Endothelial cell of umbilical vein (primary cell): ENCODE measurements around the gene CASP10. TPM values are rescaled to one million over a fixed set of nuclear protein-coding genes. Genes with fewer than 3 reads are reported as not detected.

Source experiments
- BruUV-seq: library from RNA; stranded (reverse); fragments of 400-500 nt; replicated peaks from 2 replicates; lab custom pipeline; 2021; lab: Mats Ljungman, UMichigan
- CTCF ChIA-PET: fragments of 300-600, 350-600 bp; sonication (Branson Sonifier 250); formaldehyde crosslinking; loops from one replicate; lab custom pipeline; 2021; ENCODE audit warnings: antibody characterized with exemption, inconsistent platforms; lab: Charles Lee
- POLR2A ChIA-PET: fragments of 300-600, 350-600 bp; sonication (Branson Sonifier 250); formaldehyde crosslinking; loops from one replicate; lab custom pipeline; 2021; ENCODE audit warnings: antibody characterized with exemption, inconsistent platforms; lab: Charles Lee
- DNase-seq: peaks from one replicate; pipeline ENCODE4 v3.0.0-alpha.2; 2011; ENCODE audit warnings: low read depth, low spot score
- FAIRE-seq: peaks from 2 replicates; lab custom pipeline; 2011; peaks lifted over from hg19 to GRCh38; lab: Jason Lieb, UNC
- H2AFZ ChIP-seq: 2 replicates; pipeline ENCODE4 v1.6.0; 2012; ENCODE audit warnings: low read depth, low read length, control low read depth, inconsistent platforms
- H3K27ac ChIP-seq: 2 replicates; pipeline ENCODE4 v1.5.1; 2011; ENCODE audit warnings: low read depth, mild to moderate bottlenecking, control low read depth, low read length, moderate library complexity; ENCODE audit not compliant: insufficient read depth
- H3K27me3 ChIP-seq, 2 experiments: 2 replicates each; pipeline versions ENCODE4 v1.6.0 to v1.6.1; 2011; ENCODE audit warnings: low read length in 2 of 2, mixed read lengths in 1 of 2; ENCODE audit not compliant: control insufficient read depth in 2 of 2, insufficient read depth in 2 of 2
- H3K36me3 ChIP-seq, 2 experiments: 2 replicates in 1 of 2; 3 replicates in 1 of 2; pipeline ENCODE4 v1.5.1; 2011; ENCODE audit warnings: low read length in 2 of 2, mild to moderate bottlenecking in 1 of 2, moderate library complexity in 1 of 2; ENCODE audit not compliant: control insufficient read depth in 2 of 2, insufficient read depth in 2 of 2; ENCODE audit errors: extremely low read depth in 1 of 2
- H3K4me1 ChIP-seq: 3 replicates; pipeline ENCODE4 v1.5.1; 2011; ENCODE audit warnings: mild to moderate bottlenecking, low read length; ENCODE audit not compliant: control insufficient read depth, insufficient read depth; ENCODE audit errors: extremely low read depth
- H3K4me2 ChIP-seq: 2 replicates; pipeline ENCODE4 v1.6.1; 2011; ENCODE audit warnings: low read length, control low read depth, mixed read lengths; ENCODE audit not compliant: insufficient read depth
- H3K4me3 ChIP-seq, 3 experiments: fragments of 200-600 bp in 1 of 3; sonication (generic), shearing (Covaris generic) in 1 of 3; replicated peaks in 1 of 3; 2 replicates each; pipeline ENCODE4 v1.5.1; 2011 to 2016; ENCODE audit warnings: control low read depth in 3 of 3, low read length in 3 of 3, mild to moderate bottlenecking in 2 of 3, inconsistent platforms in 1 of 3, low read depth in 1 of 3, moderate library complexity in 1 of 3; ENCODE audit not compliant: insufficient read depth in 1 of 3
- H3K79me2 ChIP-seq: 2 replicates; pipeline ENCODE4 v1.6.0; 2012; ENCODE audit warnings: low read length, inconsistent platforms; ENCODE audit not compliant: control insufficient read depth, insufficient read depth
- H3K9ac ChIP-seq: replicated peaks from 2 replicates; pipeline ENCODE3; 2011; ENCODE audit warnings: low read length, control low read depth; ENCODE audit not compliant: insufficient read depth; ENCODE audit errors: extremely low read depth
- H3K9me1 ChIP-seq: replicated peaks from 3 replicates; pipeline ENCODE4 v1.6.0; 2011; ENCODE audit warnings: mild to moderate bottlenecking, low read length; ENCODE audit not compliant: control insufficient read depth, insufficient read depth; ENCODE audit errors: extremely low read depth
- H3K9me3 ChIP-seq: replicated peaks from 2 replicates; pipeline ENCODE4 v1.5.1; 2012; ENCODE audit warnings: low read length, inconsistent platforms; ENCODE audit not compliant: control insufficient read depth, insufficient read depth
- H4K20me1 ChIP-seq: replicated peaks from 2 replicates; pipeline ENCODE3; 2011; ENCODE audit warnings: mild to moderate bottlenecking, low read length; ENCODE audit not compliant: control insufficient read depth, insufficient read depth; ENCODE audit errors: extremely low read depth
- EZH2 ChIP-seq: IDR thresholded peaks from 2 replicates; pipeline ENCODE4 v1.6.1; 2012; ENCODE audit warnings: borderline replicate concordance, low read depth, mild to moderate bottlenecking, moderate library complexity, low read length, inconsistent platforms; ENCODE audit not compliant: severe bottlenecking
- FOS ChIP-seq: IDR thresholded peaks from 2 replicates; pipeline ENCODE4 v1.6.1; 2011; ENCODE audit warnings: mild to moderate bottlenecking, low read length, moderate library complexity, borderline replicate concordance; ENCODE audit not compliant: insufficient read depth
- GATA2 ChIP-seq: IDR thresholded peaks from 2 replicates; pipeline ENCODE4 v1.7.0; 2011; ENCODE audit warnings: low read depth, mild to moderate bottlenecking, moderate library complexity, mixed read lengths, low read length; ENCODE audit not compliant: insufficient read length, insufficient read depth
- JUN ChIP-seq: IDR thresholded peaks from 2 replicates; pipeline ENCODE4 v1.6.1; 2011; ENCODE audit warnings: borderline replicate concordance, low read depth; ENCODE audit not compliant: insufficient read length, insufficient read depth
- MAX ChIP-seq: IDR thresholded peaks from 2 replicates; pipeline ENCODE4 v1.6.1; 2011; ENCODE audit not compliant: insufficient read depth, insufficient read length
- MYC ChIP-seq: IDR thresholded peaks from one replicate; pipeline ENCODE4 v1.6.1; 2011; ENCODE audit warnings: mild to moderate bottlenecking, low read depth, low read length
- POLR2A ChIP-seq: IDR thresholded peaks from 2 replicates; pipeline ENCODE4 v1.6.1; 2012; ENCODE audit warnings: low read depth, mild to moderate bottlenecking, control low read depth, low read length
- POLR2AphosphoS5 ChIP-seq: IDR thresholded peaks from 2 replicates; pipeline ENCODE4 v1.6.1; 2012; ENCODE audit warnings: low read depth, mild to moderate bottlenecking, control low read depth, low read length, moderate library complexity; ENCODE audit not compliant: insufficient read depth
- dilution Hi-C: fragments of 300-500 bp; cut with MboI; formaldehyde crosslinking; loops from one replicate; pipeline ENCODE4 v1.15.0; 2019; ENCODE audit warnings: low sequenced_read_pairs; ENCODE audit not compliant: extremely low pct_ligation_motif_present
- intact Hi-C: fragments of 100-400 bp; cut with micrococcal nuclease; formaldehyde crosslinking; loops from one replicate; pipeline ENCODE4 v1.10.0; 2022
- polyA plus RNA-seq, 4 experiments: library from polyadenylated mRNA; depleted of rRNA in 3 of 4; stranded (reverse) in 3 of 4; unstranded in 1 of 4; fragments of >200 nt; gene quantifications; 2 replicates each; pipeline versions ENCODE4 v1.2.1 to v1.2.3, GENCODE V29; 2011 to 2012; ENCODE audit warnings: missing spikeins in 1 of 4
- total RNA-seq: library from RNA; stranded (reverse); gene quantifications from 2 replicates; pipeline ENCODE4 v1.2.3, GENCODE V29; 2021
- TF ChIP-seq, protein P1 (sequence below), 2 donors: IDR thresholded peaks; 1 replicate in 1 of 2; 2 replicates in 1 of 2; pipeline ENCODE4 v1.5.1; 2011; ENCODE audit warnings: low read length in 2 of 2, mild to moderate bottlenecking in 2 of 2, moderate library complexity in 2 of 2, control low read depth in 1 of 2, inconsistent platforms in 1 of 2, low read depth in 1 of 2; ENCODE audit not compliant: insufficient read depth in 1 of 2; ENCODE audit errors: extremely low read depth in 1 of 2

The CASP10 gene
- total and polyA plus RNA-seq, 2 donors (not counting 3 experiments of a cell fraction or from before 2014, with no cell fraction given) = 16.4 to 37.6 TPM

GRCh38 chr2:201186982-201187381, 4.0 kb downstream of the CASP10 start:
- Histone ChIP-seq H3K4me1 (peaks cover 39% of the 10 kb centered on the region), H3K36me3 (peaks cover 4 to 9% of the 10 kb centered on the region in 2 experiments), H3K4me2 (no peak overlapping the region), H3K9ac (no peak overlapping the region), H3K79me2 (peaks cover 20% of the 10 kb centered on the region), H2AFZ (no peak overlapping the region), H3K9me3 (no peaks in the 10 kb centered on the region), H3K27ac (no peak overlapping the region), H3K9me1 (no peaks in the 10 kb centered on the region), H3K27me3 (no peaks in the 10 kb centered on the region), H3K4me3 (no peak overlapping the region), H4K20me1 (no peaks in the 10 kb centered on the region)
- dilution Hi-C loops (loop anchor here (25.0 kb wide), 1 partner anchor 275 kb away; no protein-coding TSS in a partner anchor), intact Hi-C loops (no loop called here)
- no TSS peak for BruUV-seq
- FAIRE-seq (no peak), DNase-seq (no peak)
- TF ChIP-seq MYC = no peak
- TF ChIP-seq FOS = no peak
- no peak for TF ChIP-seq MAX
- TF ChIP-seq, protein P1, sequence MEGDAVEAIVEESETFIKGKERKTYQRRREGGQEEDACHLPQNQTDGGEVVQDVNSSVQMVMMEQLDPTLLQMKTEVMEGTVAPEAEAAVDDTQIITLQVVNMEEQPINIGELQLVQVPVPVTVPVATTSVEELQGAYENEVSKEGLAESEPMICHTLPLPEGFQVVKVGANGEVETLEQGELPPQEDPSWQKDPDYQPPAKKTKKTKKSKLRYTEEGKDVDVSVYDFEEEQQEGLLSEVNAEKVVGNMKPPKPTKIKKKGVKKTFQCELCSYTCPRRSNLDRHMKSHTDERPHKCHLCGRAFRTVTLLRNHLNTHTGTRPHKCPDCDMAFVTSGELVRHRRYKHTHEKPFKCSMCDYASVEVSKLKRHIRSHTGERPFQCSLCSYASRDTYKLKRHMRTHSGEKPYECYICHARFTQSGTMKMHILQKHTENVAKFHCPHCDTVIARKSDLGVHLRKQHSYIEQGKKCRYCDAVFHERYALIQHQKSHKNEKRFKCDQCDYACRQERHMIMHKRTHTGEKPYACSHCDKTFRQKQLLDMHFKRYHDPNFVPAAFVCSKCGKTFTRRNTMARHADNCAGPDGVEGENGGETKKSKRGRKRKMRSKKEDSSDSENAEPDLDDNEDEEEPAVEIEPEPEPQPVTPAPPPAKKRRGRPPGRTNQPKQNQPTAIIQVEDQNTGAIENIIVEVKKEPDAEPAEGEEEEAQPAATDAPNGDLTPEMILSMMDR (IDR thresholded peaks at IDR 0.05; ENCODE audit: extremely low read depth in 1 of 2, insufficient read depth in 1 of 2, low read depth in 1 of 2, low read length in 2 of 2) = no peak
- no peak for TF ChIP-seq POLR2A
- no peak for TF ChIP-seq POLR2AphosphoS5
- no peak for TF ChIP-seq JUN
- TF ChIP-seq GATA2 = no peak
- TF ChIP-seq EZH2 = no peak
- CTCF ChIA-PET = no interaction called here
- POLR2A ChIA-PET = no interaction called here
